Stimulated activated CD4-positive, alpha-beta T cell treated with anti-CD3 and anti-CD28 coated beads, Interleukin-4, amount 100 ng/mL, for 1 hour (primary cell): Measurements from ENCODE around the gene SYDE1.

ENCODE experiments used
- DNase-seq: peaks from one replicate; pipeline ENCODE4 v3.0.0-alpha.2; 2020

Gene SYDE1

GRCh38 chr19:15126131-15126910 lies 19.1 kb downstream of the SYDE1 start:
- no peak for DNase-seq

- DNase-seq = no peak
Observed at GRCh38 chr19:15128162-15128770, 21.1 kb downstream of the SYDE1 start.

- peak; percentile 46 for DNase-seq
Observed at GRCh38 chr19:15129856-15130585, 22.8 kb downstream of the SYDE1 start.

GRCh38 chr19:15136234-15136954 lies 29.2 kb downstream of the SYDE1 start:
- DNase-seq = no peak

DNA sequence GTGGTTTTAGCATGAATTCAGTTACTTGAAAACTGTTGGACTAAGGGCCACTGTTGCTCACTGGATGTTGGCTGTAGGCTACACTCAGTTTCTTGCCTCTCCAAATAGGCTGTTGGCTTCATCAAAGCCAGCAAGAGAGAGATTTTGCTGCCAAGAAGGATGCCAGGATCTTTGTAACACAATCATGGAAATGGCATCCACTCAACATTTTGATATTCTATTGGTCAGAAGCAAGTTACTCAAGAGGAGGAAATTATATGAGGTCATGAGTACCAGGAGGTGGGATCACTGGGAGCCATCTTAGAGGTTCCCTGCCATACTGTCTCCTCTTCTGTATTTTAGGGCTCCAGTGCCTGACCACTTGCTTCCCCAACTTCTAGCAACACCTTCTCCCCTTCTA lies 30.6 kb downstream of the SYDE1 start:
- DNase-seq = no peak

DNA sequence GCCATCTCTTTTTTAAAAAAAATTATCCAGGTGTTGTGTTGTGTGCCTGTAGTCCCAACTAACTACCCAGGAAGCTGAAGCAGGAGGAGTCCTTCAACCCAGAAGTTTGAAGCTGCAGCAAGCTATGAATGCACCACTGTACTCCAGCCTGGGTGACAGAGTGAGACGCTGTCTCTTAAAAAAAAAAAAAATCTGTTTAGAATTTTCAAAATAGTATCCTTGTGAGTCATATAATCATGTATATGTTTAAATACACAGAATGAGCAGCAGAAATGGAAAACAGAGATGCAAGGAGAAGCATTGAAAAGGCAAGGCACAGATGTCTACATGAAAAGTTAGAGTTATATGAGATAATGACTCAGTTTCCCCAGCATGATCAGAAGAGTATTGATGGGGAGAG lies 31.2 kb downstream of the SYDE1 start:
- DNase-seq = no peak

- DNase-seq = no peak
Observed at GRCh38 chr19:15141143-15141542, 33.9 kb downstream of the SYDE1 start.

- no peak for DNase-seq
Observed at GRCh38 chr19:15142313-15142712, 35.1 kb downstream of the SYDE1 start.

DNA sequence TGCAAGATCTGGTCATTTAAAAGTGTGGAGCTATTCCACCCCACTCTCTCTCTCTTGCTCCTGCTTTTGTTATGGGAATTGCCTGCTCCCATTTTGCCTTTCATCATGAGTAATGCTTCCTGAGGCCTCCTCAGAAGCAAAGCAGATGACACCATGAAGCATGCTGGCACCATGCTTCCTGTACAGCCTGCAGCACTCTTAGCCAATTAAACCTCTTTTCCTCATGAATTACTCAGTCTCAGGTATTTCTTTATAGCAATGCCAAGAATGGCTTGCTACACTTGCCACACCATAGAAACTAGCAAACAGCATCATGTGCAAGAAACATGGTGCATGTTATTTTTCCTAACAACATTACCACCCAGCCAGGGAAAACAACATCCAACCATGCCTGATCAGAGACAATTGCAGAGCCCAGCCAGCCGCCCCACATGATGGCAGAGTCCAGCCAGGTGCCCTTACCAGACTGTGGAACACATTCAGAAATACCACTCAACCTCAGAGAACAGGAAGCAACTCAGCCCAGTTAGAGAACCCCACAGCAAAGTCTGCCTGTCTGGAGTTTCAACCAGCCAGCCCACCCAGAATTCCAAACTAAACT lies 36.9 kb downstream of the SYDE1 start:
- no peak for DNase-seq

DNA sequence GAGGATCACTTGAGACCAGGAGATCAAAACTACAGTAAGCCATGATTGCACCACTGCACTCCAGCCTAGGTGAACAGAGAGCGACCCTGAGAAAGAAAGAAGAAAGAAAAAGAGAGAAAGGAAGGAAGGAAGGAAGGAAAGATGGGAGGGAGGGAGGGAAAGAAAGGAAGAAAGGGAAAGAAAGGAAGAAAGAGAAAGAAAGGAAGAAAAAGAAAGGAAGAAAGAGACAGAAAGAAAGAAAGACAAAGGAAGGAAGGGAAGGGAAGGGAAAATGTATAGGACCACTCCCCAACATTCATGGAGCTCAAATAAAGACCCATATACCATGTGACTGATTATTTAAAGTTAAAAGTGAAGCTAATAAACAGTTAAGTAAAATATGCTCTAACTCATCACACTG lies 39.9 kb downstream of the SYDE1 start:
- DNase-seq = no peak

- no peak for DNase-seq
Observed at GRCh38 chr19:15149737-15150136, 42.5 kb downstream of the SYDE1 start.

GRCh38 chr19:15154002-15154612 lies 46.9 kb downstream of the SYDE1 start:
- DNase-seq = peak; percentile 30

DNA sequence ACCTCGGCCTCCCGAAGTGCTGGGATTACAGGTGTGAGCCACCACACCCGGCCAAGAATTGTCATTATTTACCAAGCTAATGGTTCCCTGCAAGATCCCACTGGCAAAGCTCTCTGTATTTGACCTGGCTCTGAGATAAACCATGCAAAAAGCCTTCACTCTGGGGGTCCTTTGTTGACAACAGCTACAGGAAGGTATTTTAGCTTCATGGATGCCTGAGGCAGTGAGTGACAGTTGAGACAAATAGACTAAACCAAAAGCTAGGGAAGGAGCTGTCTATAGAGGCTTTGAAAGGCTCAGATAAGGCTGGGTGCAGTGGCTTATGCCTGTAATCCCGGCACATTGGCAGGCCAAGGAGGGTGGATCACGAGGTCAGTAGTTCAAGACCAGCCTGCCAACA lies 48.1 kb downstream of the SYDE1 start:
- DNase-seq = no peak

- no peak for DNase-seq
Observed at GRCh38 chr19:15156391-15156790, 49.2 kb downstream of the SYDE1 start.

GRCh38 chr19:15159251-15159650 lies 52.0 kb downstream of the SYDE1 start:
- DNase-seq = no peak

DNA sequence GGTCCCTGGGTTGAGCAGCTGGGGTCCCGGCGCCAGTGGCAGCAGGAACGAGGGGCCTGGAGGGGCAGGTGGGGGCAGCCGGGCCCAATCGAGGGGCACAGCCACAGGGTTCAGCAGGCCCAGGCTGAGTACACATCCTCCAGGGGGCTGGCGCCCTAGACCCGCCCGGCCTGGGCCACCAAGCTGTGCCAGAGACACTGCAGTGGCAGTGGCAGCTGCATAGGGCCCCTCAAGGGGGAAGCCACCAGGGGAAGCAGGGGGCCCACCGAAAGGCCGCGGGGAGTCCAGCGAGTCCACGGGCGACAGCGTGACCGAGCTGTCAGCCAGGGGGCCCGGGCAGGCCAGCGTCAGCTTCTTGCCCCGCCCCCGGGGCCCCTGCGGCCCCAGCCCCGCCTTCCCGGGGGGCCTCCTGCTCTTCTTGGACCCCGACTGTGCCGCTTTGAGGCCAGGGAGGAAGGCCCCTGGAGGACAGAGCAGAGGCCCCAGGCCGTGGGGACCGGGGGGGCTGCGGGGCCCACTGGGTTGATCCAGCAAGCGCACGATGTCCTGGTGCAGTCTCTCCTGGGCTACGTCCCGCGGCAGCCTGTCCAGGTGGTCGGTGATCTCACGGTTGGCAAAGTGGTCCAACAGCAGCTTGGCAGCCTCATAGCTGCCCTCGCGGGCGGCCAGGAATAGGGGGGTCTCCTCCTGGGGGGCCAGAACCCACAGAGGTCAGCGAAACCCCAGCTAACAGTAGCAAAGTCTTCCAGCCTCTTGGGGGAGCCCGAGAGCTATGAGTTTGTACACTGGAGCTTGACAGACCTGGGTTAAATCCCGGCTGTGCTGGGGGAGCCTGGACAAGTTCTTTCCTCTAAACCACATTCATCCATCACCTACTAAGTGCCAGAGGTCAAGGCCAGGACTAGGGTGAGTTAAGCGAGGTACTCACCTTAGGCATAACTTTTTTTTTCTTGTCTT lies 54.1 kb downstream of the SYDE1 start:
- DNase-seq = no peak
